Renal pelvis (tissue), 4 donors: ENCODE measurements around the gene OSBPL2. TPM values are rescaled to one million over a fixed set of nuclear protein-coding genes. Genes with fewer than 3 reads are reported as not detected.

ENCODE experiments used
- DNase-seq: peaks from one replicate; pipeline ENCODE4 v3.0.0-alpha.2; 2013
- polyA plus RNA-seq, 3 donors: library from polyadenylated mRNA; unstranded; fragments of 120-200 nt; gene quantifications; one replicate each; pipeline ENCODE4 v1.2.1, GENCODE V29; 2013; ENCODE audit not compliant: insufficient read length in 3 of 3

The OSBPL2 gene
- polyA plus RNA-seq, 3 donors: 27.6 to 40.8 (median 39.3) TPM

DNA sequence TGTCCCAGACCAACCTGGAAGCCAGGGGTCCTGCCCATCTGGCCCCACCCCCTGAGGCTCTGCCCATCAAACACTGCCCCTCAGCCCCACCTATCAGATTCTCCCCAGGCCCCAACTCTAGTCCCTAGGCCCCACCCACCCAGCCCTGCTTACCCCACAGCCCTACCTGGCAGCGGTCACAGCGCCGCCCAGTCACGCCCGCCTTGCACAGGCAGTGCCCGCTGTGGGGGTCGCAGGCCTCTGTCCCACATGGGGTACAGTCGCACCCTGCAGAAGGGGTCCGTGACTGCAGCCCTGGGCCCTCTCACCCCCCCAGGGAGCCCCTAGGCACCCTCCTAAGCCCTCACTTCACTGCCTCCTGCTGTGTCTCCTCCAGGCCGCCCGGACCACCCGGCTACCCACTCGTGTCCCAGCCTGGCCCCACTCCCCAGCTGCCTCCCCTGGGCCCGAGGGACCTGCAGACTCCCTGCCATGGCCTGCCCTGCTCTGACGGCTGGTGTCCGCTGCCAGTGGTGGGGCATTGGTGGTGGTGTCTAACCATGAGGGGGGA, 84.2 kb downstream of the OSBPL2 start:
- no peak for DNase-seq

DNA sequence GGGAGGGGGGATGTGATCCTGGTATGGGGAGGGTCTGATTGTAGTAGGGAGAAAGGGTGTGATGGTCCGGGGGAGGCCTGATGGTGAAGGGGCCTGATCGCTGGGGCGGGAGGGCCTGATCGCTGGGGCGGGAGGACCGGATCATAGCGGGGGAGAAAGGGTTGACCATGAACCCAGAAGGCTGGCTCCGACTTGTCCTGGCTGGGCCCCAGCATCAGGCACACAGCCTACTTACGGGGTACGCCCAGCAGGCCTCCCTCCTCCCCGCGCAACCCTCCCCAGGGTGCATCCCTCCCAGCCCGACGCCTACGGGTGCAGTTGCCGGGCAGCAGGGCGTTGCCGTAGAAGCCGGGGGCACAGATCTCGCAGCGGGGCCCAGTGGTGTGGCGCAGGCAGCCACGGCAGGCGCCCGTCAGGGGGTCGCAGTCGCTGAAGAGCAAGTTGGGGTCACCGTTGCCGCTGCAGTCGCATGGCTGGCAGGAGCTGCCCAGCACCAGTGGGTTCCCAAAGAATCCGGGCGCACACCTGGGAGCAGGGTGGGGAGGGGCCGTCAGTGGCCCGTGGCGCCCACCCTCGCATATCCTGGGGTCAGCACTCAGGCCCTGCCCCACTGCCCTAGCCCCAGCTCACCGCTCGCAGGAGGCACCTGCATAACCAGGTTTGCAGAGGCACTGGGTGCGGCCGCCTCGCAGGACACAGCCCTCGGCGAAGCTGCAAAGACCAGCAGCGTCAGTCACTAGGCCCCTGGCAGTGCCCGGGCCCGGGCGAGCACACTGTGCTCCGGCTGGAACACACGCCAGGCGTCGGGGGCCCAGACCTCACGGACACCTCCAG, 85.0 kb downstream of the OSBPL2 start:
- no peak for DNase-seq

DNA sequence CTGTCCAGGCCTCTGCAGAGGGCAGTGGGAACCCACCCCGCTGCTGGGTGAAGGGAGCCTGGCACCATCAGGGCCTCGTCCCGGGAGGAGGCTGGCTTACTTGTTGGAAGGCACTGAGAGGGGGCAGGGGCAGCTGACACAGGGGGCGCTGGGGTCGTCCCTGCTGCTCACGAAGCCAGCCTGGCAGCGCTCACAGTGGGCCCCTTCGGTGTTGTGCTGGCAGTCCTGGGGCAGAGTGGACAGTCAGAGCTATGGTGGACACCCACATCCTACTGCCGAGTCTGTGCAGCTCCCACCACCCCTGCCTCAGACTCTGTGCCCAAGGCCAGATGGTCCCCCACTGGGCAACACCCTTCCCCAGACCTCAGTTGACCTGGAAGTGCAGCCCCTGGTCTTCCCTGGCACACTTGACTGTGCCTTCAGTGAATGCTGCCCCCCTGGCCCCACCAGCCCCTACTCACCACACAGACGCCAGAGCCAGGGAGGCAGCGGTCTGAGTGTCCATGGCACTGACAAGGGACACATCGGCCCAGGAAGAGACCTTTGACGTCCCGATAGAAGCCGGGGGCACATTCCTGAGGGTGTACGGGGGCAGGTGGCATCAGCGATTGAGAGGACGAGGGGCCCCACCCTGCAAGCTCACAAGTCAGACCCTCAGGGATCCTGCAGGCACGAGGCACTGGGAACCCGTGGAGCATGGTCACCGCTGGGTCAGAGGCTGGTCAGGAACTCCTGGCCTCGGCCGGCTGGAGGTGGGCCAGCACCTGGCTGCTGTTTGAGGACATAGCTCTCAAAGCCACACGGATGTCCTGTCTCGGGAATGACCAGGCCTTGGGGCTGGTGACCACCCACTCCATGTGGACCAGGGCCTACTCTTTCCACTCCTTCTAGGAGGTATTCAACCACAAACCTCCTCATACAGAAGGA, 85.9 kb downstream of the OSBPL2 start:
- no peak for DNase-seq

DNA sequence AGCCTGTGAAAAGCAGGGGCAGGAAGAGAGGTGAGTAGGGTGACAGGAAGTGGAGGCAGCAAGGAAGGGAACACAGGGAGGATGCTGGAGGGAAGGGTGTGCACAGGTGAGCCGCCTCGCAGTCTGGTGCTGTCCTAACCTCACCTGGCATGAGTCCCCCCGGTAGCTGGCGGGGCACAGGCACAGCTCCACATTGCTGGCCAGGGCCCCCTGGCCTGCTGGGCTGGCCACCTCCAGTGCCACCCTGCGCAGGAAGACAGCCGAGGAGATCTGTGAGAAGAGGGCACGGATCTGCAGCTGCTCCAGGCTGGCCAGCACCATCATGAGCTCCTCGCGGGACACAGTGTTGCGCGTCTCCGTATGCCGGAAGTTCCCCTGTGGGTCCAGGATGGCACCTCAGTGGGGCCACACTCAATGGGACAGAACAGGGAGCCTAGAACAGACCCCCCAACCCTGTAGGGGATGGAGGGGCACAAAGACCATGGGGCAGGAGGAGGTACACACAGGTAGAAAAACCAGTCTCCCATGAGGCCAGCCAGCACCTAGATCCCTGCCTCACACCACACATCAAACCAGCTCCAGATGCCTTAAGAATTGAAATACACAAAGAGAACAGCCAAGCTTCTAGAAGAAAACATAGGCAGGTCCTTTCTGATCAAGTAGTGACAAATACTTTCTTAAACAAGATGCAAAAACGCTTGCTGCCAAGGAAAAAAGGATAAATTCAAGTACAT, 87.0 kb downstream of the OSBPL2 start:
- DNase-seq: no peak

DNA sequence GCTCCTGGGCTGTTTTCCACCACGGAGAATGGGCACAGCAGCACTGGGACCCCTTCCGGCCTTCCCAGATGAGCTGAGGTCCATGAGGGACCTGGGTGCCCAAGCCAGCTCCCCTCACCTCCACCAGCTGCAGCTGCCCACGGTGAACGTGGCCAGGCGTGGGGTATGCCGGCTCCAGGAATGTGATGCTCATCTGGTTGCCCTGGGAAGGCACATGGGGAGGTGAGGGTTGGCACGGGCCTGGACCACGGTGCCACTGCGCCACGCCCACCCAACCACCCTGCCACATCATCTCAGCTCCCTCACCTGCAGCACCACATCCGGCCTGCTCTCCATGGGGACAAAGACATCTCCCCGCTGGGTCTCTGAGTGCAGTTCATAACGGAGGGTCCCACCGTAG, 88.2 kb downstream of the OSBPL2 start:
- DNase-seq: no peak

DNA sequence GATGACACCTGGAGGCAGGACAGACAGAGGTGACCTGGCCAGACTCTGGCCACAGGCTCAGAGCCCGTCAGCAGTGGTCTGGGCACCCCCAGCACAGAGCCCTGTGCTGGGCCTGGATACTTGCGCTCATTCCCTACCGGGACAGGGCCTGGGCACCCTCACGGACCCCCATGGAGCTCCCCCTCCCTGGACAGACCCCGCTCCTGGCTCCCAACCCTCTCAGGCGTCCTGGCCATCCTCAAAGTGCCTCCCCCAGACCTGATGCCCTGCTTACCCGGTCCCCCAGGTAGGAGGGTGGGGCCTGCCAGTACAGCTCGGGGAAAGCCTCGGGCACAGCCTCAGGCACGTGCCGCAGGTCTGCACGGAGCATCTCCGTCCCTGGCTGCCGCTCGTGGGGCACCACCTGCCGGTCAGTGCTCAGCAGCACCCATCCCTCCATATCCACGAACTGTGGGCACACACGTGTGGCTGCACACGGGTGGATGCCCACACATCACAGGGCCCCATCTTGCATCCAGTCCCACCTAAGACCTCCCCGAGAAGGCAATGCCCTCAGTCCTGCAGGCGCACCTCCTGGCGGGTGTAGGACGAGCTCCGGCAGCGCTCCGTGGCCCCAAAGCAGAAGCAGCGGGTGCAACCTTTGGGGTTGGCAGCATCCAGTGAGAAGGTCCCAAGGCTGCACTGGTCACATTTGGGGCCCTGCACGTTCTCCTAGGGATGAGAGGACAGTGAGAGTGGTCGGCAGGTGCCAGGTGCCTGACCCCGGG, 88.8 kb downstream of the OSBPL2 start:
- DNase-seq: no peak

DNA sequence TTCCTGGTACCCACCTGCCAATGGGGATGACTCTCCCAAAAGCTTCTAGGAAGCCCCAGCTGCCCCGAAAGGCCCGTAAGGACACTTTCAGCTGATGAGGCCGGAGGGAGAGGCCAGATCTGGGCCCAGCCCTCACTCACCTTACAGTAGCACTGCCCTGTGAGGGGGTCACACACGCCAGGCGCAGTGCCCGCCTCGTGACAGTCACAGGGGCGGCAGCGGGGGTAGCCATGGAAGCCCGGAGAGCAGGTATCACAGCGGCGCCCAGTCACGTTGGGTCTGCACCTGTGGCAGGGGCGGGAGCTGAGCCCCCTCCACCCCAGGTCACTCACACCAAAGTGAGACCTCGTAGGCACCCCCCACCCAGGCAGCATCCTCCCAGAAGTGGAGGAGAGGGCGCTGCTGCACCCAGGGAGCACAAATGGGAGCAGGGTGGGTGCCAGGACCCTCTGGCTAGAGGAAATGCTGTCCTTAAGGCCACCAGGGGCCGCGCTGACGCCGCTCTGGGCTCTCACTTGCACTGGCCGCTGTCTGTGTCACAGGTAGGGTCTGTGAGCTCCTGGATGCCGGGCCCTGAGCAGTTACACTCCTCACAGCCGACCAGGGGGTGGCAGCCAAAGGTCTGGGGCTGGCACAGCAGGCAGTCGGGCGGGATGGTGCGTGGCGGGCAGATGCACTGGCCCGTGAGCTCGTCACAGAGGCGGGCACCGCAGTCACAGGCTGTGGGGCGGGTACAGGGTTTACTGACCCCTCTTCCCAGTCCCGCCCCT, 89.6 kb downstream of the OSBPL2 start:
- DNase-seq: no peak

DNA sequence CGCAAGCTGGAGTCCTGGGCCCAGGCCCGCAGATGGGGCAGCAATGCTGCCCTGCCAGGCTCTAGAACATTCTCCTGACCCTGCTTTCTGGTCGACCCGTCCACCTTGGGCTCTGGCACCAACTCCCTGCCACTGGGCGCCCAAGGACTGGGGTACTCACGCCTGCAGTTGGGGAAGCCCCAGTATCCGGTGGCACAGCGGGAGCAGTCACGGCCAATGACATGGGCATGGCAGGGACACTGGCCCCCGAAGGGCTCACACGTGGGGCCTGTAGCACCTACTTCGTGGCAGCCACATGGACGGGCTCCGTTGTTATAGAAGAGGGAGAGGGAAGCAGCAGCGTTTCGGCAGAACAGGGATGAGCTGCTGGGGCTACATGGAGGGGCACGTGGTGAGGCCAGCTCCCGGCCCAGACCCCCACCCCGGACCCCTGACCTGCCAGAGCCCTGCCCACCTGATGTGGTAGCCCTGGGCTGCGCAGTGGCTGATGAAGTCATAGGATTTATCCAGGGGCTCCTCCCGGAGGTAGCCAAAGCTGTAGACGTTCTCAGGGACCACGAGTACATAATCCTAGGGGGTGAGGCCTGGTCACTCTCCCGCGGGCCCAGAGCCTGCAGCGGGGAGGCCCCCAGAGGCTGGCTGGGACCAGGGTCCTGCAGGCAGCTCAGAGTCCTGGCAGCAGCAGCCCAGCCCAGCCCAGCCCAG, 90.5 kb downstream of the OSBPL2 start:
- DNase-seq: no peak

DNA sequence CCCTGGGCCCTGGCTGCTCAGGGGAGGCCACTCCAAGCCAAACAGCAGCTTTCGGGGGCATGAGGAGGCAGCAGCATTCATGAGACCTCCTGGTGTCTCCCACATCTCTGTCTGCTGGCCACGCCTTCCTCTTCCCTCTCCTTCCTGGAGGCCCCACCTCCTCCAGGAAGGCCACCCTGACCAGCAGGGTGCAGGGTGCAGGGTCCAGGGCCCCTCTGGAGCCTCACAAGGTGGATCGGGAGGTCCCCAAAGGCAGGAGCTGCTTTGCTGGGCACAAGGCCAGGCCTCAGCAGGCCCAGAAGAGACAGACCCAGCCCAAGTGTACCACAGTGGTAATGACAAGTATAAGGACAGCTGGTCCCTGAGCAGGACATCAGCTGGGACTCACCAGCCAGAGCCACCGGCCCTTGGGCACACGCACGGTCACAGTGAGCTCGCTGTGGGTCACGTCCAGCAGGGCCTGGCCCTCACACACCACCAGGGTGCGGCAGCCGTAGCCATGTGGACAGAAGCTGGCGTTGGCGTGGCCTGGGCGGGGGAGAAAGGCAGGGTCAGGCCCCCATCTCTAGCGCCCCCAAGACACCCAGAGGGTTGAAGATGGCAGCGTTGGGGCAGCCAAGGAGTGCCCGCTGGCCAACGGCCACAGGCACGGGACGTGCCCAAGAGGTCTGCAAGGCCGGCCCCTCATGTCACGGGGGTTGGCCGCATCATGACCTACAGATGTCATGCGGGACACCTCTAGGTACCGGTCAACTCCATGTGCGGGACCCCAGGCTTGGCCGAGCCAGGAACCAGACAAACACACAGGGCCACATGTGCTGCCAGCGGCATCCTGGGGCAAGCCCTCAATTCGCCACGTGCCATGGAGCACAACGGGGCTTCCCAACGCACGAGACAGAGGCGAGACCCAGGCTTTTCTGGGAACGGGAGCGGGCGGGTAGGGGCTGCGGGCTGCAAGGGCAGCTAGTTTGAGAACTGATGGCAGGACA, 91.4 kb downstream of the OSBPL2 start:
- no peak for DNase-seq

DNA sequence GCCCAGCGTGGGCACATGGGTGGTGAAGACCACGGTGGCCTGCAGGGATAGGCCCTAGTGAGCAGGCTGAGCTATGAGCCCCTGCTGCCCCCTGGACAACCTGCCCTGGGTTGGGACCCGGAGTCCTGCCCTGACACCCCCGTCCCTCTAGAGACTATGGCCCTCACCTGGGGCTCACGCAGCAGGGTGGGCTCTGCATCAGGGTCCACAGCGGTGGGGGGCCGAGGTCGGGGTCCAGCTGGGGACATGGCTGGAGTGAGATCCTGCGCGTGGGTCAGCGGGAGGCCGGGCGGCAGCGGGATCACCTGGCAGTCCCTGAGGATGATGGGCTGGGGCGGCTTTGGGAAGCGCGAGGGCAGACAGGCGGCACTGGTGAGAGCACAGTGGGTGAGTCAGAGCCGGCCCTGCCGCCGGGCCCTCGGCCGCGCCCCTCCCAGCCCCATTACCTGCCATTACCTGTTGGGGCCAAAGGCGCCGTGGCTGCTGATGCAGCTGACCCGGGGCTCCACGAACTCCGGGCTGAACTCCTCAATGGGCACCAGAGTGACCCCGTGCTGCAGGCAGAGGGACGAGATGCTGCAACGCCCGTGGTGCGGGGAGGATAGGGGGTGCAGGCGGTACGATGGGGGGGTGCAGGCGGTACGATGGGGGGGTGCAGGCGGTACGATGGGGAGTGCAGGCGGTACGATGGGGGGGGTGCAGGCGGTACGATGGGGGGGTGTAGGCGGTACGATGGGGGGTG, 92.4 kb downstream of the OSBPL2 start:
- DNase-seq: no peak

DNA sequence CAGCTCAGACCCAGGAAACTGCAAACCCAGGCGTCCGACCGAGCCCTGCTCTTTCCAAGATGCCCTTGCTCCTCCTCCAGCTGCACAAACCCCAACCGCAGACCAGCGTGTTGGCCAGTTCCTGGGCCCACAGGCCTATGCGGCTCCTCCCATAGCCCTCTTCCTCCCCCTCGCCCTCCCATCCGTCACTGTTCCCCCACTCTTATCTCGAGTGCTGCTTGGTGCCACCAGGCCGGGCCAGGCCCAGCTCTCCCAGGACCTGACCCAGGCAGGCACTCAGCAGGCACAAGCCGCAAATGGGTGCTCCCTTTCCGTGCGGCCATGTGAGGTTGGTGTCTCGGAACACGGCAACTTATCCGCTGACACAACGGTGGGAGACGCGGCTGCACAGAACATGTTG, 93.0 kb downstream of the OSBPL2 start:
- DNase-seq: no peak

DNA sequence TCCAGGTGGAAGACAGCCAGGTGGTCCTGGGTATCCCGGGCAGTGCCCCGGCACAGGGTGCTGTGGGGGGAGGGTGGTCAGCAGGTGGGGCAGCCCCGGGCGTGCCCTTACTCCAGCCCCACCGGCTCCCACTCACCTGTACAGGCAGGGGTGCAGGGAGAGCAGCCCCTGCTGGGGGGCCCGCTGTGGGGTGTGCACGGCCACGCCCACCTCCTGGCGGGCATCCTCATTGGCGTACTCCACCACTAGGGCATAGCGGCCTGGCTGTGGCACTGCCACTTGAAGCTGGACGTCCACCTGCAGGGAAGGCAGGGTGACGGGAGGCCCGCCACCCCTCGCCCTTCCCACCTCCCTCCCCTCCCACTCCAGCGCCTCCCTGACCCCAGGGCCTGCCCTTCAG, 94.1 kb downstream of the OSBPL2 start:
- DNase-seq: no peak

DNA sequence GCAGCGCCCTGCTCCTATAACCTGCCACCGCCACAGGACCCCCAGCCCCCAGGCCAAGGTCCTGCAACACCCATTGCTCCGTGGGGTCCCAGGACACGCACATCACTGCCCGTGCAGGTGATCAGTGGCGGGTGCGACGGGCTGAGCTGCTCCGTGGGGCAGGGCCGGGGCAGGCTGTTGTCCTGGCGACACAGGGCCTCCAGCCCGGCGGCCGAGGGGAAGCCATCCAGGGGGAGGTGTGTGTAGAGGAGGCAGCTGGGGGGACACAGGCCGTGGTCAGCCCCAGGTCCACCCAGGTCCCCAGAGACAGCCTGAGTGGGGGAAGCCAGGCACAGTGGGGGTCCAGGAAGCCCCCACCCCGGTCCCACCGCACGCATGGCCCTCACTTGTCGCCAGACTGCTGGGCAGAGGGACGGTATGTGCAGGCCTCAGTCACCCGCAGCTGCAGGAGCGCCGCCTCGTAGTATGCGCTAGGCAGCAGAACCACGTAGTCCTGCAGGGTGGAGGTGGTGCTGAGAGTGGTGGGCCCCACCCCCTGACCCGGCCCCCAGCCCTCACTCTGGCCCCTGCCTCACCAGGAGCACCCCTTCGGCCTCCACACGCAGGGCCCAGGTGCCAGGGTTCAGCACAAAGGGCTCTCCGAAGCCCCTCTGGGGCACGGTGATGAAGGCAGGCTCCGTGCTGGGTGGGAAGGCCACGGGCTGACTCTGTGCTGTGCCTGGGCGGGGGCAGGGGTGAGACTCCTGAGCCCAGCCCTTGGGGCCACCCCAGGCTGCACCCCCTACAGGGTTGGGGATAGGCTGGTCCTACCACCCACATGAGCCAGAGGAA, 94.9 kb downstream of the OSBPL2 start:
- no peak for DNase-seq

DNA sequence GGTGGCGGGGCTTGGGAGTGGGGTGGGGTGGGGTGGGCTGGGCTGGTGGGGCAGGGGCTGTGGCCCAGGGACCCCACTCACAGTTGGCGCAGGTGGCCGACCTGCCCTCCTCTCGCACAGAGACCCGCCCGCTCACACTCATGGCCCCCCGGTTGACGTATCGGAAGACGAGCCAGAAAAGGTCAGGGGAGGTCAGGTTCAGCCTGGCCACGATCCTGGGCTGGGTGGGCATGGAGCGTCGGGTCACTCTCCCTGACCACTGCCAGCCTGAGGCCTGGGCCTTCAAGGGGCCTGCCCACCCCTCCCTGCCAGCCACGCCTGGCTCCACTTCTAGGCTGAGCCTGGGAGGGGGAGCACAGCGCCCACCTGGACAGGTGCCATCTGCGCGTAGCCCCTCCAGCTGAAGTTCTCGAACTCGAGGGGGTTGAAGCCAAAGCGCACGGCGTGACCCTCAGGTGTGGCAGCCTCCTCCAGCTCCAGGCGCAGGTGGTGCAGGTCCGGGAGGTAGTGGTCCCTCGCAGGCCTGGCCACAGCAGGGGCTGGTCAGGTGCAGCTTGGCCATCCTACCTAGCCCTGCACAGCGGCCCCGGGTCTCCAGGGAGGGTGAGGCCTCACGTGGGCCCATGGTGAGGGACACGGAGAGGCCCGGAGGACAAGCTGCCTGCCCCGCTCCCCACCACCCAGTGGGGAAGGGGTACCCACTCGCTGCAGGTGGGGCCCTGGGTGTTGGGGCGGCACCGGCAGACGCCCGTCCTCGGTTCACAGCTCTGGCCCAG, 95.7 kb downstream of the OSBPL2 start:
- DNase-seq: no peak

DNA sequence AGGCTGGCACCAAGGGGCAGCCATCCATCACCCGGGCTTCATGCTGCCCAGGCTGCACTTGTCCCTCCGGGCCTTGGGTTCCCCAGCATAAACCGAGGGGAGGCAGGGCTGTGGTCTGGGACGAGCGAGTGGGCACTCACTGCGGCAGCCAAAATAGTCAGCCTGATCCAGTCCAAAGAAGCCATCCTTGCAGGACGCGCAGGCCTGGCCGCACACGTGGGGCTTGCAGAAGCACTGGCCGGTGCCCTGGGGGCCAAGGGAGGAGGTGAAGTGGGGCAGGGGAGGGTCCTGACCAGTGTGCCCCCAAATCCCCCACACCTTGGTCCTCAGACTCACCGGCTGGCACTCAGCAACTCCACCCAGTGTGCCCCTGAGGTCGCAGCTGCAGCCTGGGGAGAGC, 96.6 kb downstream of the OSBPL2 start:
- no peak for DNase-seq

DNA sequence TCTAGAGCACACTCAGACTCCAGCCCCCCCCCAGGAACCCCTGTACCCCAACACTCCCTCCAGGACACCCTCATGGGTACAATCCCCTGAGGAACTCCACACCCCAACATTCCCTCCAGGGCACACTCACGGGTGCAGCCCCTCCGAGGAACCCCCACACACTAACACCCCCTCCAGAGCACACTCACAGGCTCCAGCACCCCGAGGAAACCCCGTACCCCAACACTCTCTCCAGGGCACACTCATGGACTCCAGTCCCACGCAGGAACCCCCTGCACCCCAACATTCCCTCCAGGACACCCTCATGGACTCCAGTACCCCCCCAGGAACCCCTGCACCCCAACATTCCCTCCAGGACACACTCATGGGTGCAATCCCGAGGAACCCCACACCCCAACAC, 97.2 kb downstream of the OSBPL2 start:
- no peak for DNase-seq
